Right lobe of liver (tissue), 4 donors: ENCODE data around the gene LRBA.

ENCODE experiments used
- POLR2A ChIP-seq: fragments of 450-650 bp; IDR thresholded peaks from one replicate; pipeline ENCODE4 v1.6.1; 2017; ENCODE audit warnings: antibody characterized with exemption, mild to moderate bottlenecking
- TF ChIP-seq, protein P1 (sequence below), 4 donors: fragments of 200-600 bp in 3 of 4; fragments of 450-650 bp in 1 of 4; IDR thresholded peaks; one replicate each; pipeline versions ENCODE4 v1.5.1 to v1.8.0; 2016 to 2022; ENCODE audit warnings: antibody characterized with exemption in 4 of 4, mild to moderate bottlenecking in 2 of 4
- donor health status: DM: no; HTN: no; CAD: no.
- donor health status: DM: no; HTN: no; CAD: no.
- donor health status: DM: no; HTN: yes; CAD: no.

GRCh38 chr4:150332961-150333360 lies 682.1 kb downstream of the LRBA start:
- TF ChIP-seq, protein P1, sequence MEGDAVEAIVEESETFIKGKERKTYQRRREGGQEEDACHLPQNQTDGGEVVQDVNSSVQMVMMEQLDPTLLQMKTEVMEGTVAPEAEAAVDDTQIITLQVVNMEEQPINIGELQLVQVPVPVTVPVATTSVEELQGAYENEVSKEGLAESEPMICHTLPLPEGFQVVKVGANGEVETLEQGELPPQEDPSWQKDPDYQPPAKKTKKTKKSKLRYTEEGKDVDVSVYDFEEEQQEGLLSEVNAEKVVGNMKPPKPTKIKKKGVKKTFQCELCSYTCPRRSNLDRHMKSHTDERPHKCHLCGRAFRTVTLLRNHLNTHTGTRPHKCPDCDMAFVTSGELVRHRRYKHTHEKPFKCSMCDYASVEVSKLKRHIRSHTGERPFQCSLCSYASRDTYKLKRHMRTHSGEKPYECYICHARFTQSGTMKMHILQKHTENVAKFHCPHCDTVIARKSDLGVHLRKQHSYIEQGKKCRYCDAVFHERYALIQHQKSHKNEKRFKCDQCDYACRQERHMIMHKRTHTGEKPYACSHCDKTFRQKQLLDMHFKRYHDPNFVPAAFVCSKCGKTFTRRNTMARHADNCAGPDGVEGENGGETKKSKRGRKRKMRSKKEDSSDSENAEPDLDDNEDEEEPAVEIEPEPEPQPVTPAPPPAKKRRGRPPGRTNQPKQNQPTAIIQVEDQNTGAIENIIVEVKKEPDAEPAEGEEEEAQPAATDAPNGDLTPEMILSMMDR (IDR thresholded peaks at IDR 0.05), result no peak
- TF ChIP-seq POLR2A, result no peak
